ENCODE results near the gene PCSK5.

Gene PCSK5

GRCh38 chr9:76092572-76092971, 202.1 kb downstream of the PCSK5 start:
- DNase-seq: no peak

DNA sequence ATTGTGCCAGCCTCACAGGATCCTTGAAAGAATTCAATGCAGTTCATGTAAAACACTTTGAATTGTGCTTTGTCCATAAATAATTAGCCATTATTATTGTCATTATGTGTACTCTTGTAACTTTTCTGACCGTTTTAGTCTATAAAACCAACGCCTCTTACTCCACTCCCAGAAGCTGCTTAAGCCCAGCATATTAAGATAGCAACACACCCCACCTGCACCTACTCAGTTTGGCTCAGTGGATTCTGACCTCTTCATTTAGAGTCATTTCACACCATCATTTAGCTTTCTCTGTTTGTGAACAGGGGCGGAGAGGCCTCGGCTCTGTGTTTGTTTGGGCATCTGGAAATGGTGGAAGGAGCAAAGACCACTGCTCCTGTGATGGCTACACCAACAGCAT, 205.1 kb downstream of the PCSK5 start:
- no peak for DNase-seq

DNA sequence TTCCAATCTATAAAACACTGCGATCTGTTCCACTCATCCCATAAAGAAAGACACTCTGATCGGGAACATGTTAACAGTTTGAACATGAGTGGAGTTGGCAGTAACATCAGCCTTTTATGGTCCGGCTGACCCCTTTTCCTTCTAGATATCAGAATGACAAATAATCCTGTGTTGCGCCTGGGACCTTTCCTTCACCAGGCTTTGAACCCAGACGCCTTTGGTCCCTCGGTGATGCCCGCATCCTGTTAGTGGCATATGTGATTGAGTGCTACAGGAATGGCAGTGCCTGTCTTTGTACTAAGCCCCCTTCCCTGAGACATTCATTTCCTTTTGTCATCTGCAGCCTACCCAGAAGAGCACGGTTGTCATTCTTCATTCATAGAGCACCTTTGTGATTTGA, 209.0 kb downstream of the PCSK5 start:
- no peak for DNase-seq

DNA sequence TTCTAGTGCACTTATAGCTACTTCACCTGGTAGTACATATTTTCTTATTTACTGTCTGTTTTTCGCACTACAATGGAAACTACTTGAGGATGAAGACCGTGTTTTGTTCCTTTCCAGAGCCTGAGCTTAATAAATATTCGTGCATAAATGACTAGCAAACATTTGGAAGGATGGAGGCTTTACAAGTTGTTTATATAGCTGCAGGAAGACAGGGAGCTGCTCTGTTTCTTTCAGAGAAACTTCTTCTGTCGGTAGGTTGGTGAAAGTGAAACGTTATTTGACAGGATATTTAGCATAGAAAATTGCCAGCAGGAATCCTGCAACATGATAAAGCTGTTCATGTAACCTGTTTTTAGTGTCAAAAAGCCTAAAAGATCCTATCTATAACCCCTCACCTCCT, 210.6 kb downstream of the PCSK5 start:
- DNase-seq: no peak

- DNase-seq: no peak
These were observed 211.0 kb downstream of the PCSK5 start for GRCh38 chr9:76101491-76101890.

DNA sequence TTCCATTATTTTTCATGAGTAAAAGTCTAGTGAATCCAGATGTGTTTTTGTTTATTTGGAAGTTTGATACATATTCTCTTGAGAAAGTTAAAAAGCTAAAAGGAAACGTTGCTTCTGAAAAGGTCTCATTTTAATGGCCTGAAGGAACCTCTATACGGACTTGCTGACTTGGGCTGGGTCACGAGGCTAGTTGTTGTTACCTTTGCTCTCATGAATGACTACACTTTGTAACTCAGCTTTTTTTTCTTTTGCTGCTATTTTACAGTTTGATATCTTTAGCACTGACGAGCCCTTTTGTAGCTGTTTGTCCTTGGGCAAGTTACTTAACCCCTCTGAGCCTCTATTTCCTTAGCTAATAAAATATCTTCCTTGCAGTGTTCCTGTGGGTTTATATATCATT, 211.5 kb downstream of the PCSK5 start:
- DNase-seq: no peak

DNA sequence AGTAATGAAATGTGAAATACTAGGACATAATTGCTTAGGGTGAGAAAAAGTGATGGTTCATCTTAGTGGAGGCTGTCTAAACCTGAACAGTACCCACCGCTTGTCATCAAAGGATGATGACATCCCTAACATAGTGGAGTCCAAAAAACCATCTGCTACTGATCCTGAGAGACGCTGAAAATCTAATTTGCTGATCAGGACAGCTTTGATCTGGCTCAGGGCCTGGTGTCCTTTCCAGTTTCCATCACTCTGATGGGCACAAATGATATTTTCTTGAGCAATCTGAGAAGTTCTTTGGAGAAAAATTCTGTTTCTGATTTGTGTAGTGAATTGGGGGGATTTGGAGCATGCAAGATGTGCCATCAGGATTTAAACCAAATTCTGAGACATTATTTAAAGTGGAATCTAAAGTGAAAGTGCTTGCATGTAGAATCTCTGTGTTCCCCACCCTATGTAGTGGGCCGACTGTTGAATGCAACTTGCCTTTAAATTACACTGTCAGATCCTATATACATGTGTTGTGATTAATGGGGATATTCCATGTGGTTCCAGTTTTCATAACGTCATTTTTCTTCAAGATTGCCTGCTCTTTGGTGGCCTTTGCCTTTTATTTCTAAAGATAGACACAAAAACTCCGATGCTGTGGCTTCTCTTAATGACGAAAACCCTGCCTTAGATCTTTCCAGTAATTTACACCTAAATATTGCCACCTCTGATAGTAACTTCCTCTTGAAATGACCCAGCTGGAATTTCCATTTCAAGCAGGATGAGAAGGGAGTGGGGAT, 213.2 kb downstream of the PCSK5 start:
- DNase-seq: no peak

- no peak for DNase-seq
These were observed 217.0 kb downstream of the PCSK5 start for GRCh38 chr9:76107482-76107881.

GRCh38 chr9:76109953-76110352, 219.5 kb downstream of the PCSK5 start:
- no peak for DNase-seq

DNA sequence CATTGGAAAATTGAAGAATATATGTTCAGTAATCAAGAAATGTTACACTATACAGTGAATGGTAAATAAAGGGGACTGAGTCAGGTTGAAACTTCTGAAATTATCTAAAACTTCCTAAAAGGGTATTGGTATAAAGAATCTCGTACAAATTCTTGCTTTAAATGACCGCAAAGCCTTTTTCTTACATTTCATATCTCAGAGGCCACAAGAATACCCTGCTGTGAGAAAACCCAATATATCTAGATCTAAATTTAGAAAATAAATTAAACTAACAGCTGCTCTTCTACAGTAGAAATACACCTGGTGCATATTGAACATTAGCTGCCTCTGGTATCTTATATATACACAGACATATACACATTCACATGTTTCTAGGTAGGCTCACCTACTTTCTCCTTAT, 221.7 kb downstream of the PCSK5 start:
- DNase-seq: no peak

DNA sequence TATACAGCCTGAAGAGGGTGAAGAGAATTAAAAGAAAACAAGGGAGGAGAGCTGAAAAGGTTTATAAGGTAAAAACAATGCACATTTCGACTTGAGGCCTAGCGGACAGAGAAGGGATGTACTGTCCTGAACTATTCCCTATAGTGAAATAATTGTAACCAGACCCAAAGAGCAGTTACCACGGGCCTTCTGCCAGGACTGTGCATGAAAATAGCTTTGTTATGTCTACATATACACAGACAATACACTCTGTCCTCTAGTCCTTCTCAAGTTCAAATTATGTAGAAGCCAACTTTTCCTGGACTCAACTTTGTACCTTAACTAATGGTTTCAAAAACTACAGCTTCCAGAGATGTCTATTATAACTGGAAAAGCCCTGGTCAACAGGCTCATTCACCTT, 223.7 kb downstream of the PCSK5 start:
- DNase-seq: no peak

GRCh38 chr9:76115396-76115795, 224.9 kb downstream of the PCSK5 start:
- no peak for DNase-seq

DNA sequence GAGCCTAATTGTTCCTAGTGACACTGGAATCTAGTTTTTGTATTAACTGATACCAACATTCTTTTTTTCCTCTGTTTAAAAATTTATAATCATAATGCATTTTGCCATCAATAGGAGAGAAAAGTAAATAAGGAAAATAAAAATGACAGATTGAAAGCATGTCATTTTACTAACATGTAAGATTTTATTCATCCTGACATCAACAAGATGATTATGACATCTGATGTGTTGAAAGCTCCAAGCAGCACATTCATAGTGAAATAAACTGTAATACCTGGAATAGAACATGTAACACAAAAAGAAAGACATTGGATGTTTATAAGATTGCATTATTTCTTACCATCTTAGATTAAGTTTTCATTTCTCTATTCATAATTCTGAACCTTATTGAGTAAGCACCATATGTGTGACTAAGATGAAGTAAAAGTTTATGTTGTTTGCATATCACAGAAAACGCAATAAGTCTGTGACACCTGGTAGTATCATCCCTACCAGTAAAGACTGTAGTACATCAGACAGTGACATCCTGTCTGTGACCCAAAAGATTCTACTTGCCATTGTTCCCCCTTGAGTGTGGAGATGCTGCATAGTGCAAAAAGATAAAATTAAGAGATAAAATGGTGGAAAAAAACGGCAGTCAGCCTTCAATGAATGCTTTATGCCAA, 225.6 kb downstream of the PCSK5 start:
- DNase-seq: no peak

DNA sequence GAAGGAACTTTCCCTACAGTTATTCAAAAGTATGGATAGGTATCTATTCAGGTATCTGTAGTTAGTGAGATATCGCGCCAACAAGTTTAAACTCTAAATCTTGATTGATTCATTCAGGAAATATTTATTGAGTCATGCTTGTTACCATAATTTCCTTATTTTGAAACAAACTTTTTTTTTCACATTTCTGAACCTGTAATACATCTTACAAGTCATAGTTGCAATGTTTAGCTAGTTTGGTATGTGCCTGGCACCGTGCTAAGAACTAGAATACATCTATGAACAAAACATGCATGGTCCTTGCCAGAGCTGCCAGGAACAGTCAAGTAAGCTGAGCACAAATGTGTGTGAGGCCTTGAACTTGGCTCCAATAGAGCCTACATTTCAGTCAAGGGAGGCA, 226.4 kb downstream of the PCSK5 start:
- no peak for DNase-seq

DNA sequence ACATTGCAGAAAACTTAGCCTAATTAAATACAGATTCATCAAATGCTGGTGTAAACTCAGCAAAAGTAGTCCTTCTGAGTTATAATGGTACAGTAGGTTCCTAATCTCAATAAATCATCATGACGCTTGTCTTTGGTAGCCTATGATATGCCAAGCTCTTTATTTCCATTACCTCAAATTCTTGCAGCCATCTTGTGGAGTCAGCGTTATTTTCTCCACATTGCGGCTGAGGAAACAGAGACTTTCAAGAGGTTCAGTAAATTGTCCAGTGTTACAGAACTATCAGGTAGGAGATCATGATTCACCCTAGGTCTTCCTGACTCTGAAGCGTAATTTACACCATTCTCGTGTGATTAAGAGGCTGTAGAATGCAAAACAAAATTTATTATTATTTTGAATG, 237.2 kb downstream of the PCSK5 start:
- no peak for DNase-seq

- peak in 1 of 2 experiments; percentile 55 for DNase-seq
These were observed 245.4 kb downstream of the PCSK5 start for GRCh38 chr9:76135902-76136301.

DNA sequence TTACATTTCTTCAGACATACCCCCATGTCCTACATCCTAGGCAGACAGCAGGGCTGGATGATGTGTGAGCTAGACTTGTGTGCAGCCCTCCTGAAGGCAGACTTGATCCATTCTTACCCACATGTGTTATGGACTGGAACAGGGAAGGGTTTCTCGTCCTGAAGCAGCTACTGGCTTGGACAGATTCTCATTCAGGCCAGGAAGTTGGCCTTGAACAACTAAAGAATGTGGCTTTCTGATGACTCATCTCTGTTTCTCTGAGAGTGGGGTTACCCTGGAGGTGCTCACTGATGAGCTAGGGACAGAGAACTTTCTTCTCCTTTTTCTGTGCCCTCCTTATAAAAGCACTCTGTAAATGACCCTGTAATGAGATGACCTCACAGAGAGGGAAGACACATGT, 246.5 kb downstream of the PCSK5 start:
- DNase-seq: no peak

DNA sequence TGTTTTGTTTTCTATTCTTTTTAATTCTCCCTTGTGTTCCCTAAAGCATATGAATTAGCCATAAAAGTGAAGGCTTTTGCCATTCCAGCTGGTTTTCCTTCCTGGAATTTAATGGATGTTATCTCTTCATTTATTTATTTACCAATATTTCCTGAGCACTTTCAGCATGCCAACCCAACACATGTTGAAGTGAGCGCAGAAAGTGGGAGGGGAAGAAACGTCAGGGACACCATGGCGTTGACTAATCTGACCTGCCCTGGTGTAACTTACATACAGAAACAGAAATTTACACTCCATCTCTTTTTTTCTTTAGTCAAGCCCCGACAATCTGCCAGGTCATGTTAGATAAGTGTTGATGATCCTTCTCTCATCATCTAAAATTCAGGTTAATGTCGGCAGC, 247.5 kb downstream of the PCSK5 start:
- no peak for DNase-seq

GRCh38 chr9:76138360-76138759, 247.9 kb downstream of the PCSK5 start:
- no peak for DNase-seq

- no peak for DNase-seq
These were observed 253.4 kb downstream of the PCSK5 start for GRCh38 chr9:76143834-76144233.

DNA sequence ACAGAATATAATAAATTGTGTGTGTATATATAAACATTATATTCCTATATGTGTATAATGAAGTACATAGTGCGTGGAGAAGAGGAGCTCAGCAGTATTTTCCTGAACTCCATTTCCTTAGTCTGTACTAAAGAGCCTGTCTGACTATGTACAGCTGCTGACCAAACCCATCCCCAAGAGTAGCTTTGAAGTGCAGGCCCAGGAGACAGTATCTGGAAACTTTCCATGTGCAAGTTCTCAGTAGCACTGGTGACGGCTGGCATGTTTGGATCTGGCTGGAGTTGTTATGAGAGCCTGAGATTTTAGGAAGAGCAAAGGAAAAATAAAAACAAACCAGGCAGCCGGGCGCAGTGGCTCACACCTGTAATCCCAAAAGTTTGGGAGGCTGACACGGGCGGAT, 259.5 kb downstream of the PCSK5 start:
- DNase-seq: no peak

DNA sequence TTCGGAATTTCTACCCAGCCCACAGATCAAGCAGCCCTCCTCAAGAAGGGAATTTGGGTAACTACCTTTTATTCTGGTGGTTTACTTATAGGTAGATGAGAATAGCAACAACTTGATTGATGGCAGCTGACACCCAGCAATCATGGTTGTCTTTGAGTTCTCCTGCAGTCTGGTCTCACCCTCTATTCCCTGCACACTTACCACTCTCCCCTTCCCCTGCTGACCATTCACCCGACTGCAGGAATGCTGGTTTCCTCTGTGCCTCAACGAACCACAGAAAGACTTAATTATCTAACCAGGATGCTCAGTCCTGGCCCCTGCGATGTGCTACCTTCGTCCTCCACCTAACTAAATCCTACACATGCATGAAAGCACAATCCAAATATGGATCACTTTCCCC, 260.8 kb downstream of the PCSK5 start:
- no peak for DNase-seq

- no peak for DNase-seq
These were observed 262.9 kb downstream of the PCSK5 start for GRCh38 chr9:76153339-76153738.

DNA sequence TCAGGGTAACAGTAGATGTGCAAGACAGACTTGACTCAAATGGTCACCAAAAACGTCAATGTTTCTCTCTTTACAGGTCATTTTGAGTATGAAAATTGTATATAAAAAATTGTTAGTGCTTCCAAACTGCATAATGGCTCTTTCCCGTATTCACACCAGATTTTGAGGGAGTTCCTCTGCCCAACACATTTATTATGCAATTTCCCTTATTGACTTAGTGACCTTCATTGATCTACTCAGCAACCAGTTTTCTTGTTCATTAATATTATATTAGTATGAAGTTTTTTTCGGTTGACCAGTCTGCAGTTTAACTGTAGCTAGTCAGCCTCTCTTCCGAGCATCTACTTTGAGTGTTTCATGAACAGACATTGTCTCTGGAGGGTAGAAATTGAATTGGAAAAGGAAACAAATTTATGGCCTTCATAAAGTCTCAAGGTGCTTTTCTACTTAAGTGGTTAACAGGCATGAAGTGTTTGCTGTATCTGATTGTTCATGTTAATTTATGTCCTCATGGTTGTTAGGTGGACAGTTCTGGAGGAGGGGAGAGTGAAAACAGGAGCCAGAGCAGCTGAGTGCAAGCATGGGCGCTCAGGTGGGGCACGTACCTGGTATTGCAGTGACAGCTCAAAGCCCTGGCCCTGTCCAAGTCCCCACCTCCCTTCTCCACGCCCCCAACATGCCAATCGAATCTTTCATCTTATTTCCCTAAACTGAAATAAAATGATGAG, 263.6 kb downstream of the PCSK5 start:
- no peak for DNase-seq
